Testis (tissue), 2 donors: Measurements from ENCODE around the gene SHOC2.

Experiments
- CTCF ChIP-seq, 3 experiments: fragments of 450-650 bp in 2 of 3; fragments of 200-600 bp in 1 of 3; sonication (generic) in 1 of 3; IDR thresholded peaks; one replicate each; pipeline ENCODE4 v1.5.1; 2016 to 2019; ENCODE audit warnings: antibody characterized with exemption in 3 of 3, mild to moderate bottlenecking in 2 of 3, moderate library complexity in 1 of 3
- POLR2A ChIP-seq: fragments of 450-650 bp; IDR thresholded peaks from one replicate; pipeline ENCODE4 v1.6.1; 2017; ENCODE audit warnings: antibody characterized with exemption, mild to moderate bottlenecking, moderate library complexity

- no peak for TF ChIP-seq CTCF (IDR thresholded peaks at IDR 0.05)
- TF ChIP-seq POLR2A = no peak
These were observed 32.0 kb downstream of the SHOC2 start for GRCh38 chr10:110951381-110951780.
